HCT116 (cell line): ENCODE measurements around the gene EXOC4. TPM values are rescaled to one million over a fixed set of nuclear protein-coding genes. Genes with fewer than 3 reads are reported as not detected.

Experiments
- ATAC-seq: fragments of 200-7000 bp; cut with Tn5 transposase; 2 replicates; pipeline ENCODE4 v1.9.1; 2020; ENCODE audit warnings: mild to moderate bottlenecking, moderate library complexity
- BruUV-seq: library from RNA; stranded (reverse); fragments of 400-500 nt; replicated peaks from 2 replicates; lab custom pipeline; 2021; lab: Mats Ljungman, UMichigan
- CTCF ChIA-PET: fragments of 300-600 bp; sonication (Branson Sonifier 250); formaldehyde crosslinking; loops from one replicate; lab custom pipeline; 2021; ENCODE audit warnings: antibody characterized with exemption; lab: Charles Lee
- POLR2A ChIA-PET: fragments of 300-600, 350-600 bp; sonication (Branson Sonifier 250); formaldehyde crosslinking; loops from one replicate; lab custom pipeline; 2021; ENCODE audit warnings: antibody characterized with exemption; lab: Charles Lee
- RAD21 ChIA-PET, 2 experiments: fragments of 300-600 bp; sonication (Branson Sonifier 250); formaldehyde crosslinking; loops; one replicate each; lab custom pipeline; 2023; ENCODE audit warnings: low total read pairs in 2 of 2; ENCODE audit not compliant: uncharacterized antibody in 2 of 2, unreplicated experiment in 2 of 2, low non-redundant PET in 1 of 2; lab: Charles Lee
- DNase-seq: peaks from one replicate; pipeline ENCODE4 v3.0.0-alpha.2; 2010; ENCODE audit warnings: low read depth, low spot score
- H2AFZ ChIP-seq: fragments of 200-600 bp; shearing (Covaris generic), sonication (generic); 2 replicates; pipeline ENCODE4 v1.6.1; 2017; ENCODE audit warnings: low read depth, mixed run types, mixed read lengths, antibody characterized with exemption, low read length; ENCODE audit not compliant: poor library complexity, severe bottlenecking
- H3K27ac ChIP-seq: 2 replicates; pipeline ENCODE4 v1.5.1; 2012; ENCODE audit warnings: low read depth, low read length
- H3K27me3 ChIP-seq: fragments of 200-600 bp; sonication (generic); 2 replicates; pipeline ENCODE4 v1.6.1; 2016; ENCODE audit warnings: mixed run types, low read length, mixed read lengths; ENCODE audit not compliant: insufficient read depth
- H3K36me3 ChIP-seq, 2 experiments: fragments of 200-500 bp in 1 of 2; fragments of 200-600 bp in 1 of 2; sonication (Bioruptor generic) in 1 of 2; sonication (generic) in 1 of 2; 2 replicates each; pipeline versions ENCODE4 v1.5.1 to v1.6.1; 2014 to 2016; ENCODE audit warnings: low read length in 2 of 2, inconsistent platforms in 1 of 2, mixed read lengths in 1 of 2, mixed run types in 1 of 2; ENCODE audit not compliant: insufficient read depth in 2 of 2, control insufficient read depth in 1 of 2
- H3K4me1 ChIP-seq, 2 experiments: fragments of 200-600 bp in 1 of 2; sonication (generic) in 1 of 2; 2 replicates each; pipeline versions ENCODE4 v1.5.1 to v1.6.1; 2012 to 2017; ENCODE audit warnings: low read length in 2 of 2, inconsistent platforms in 1 of 2, mild to moderate bottlenecking in 1 of 2, mixed read lengths in 1 of 2, mixed run types in 1 of 2, moderate library complexity in 1 of 2; ENCODE audit not compliant: insufficient read depth in 2 of 2, control insufficient read depth in 1 of 2
- H3K4me2 ChIP-seq: fragments of 200-600 bp; sonication (generic); 2 replicates; pipeline ENCODE4 v1.6.1; 2017; ENCODE audit warnings: mixed run types, low read length, mixed read lengths
- H3K4me3 ChIP-seq, 2 experiments: fragments of 200-600 bp in 1 of 2; sonication (generic) in 1 of 2; replicated peaks in 1 of 2; 2 replicates each; pipeline ENCODE4 v1.5.1; 2011 to 2016; ENCODE audit warnings: low read length in 2 of 2, control low read depth in 1 of 2, low read depth in 1 of 2, mild to moderate bottlenecking in 1 of 2, mixed read lengths in 1 of 2, mixed run types in 1 of 2
- H3K79me2 ChIP-seq: fragments of 200-600 bp; sonication (generic); 2 replicates; pipeline ENCODE4 v1.6.1; 2017; ENCODE audit warnings: mild to moderate bottlenecking, mixed run types, low read length, moderate library complexity, mixed read lengths; ENCODE audit not compliant: insufficient read depth
- H3K9ac ChIP-seq: fragments of 200-600 bp; sonication (generic); 2 replicates; pipeline ENCODE4 v1.6.1; 2016; ENCODE audit warnings: low read length, mixed read lengths
- H3K9me2 ChIP-seq: fragments of 200-600 bp; sonication (generic), shearing (Covaris generic); 2 replicates; pipeline ENCODE4 v1.6.1; 2017; ENCODE audit warnings: mixed run types, mild to moderate bottlenecking, moderate library complexity; ENCODE audit not compliant: insufficient read depth
- H3K9me3 ChIP-seq, 2 experiments: fragments of 200-500 bp in 1 of 2; fragments of 200-600 bp in 1 of 2; sonication (Bioruptor generic) in 1 of 2; sonication (generic) in 1 of 2; 2 replicates each; pipeline ENCODE4 v1.6.1; 2014 to 2017; ENCODE audit warnings: low read length in 2 of 2, mixed read lengths in 2 of 2, inconsistent platforms in 1 of 2, low read depth in 1 of 2, mild to moderate bottlenecking in 1 of 2, mixed run types in 1 of 2, moderate library complexity in 1 of 2; ENCODE audit not compliant: control insufficient read depth in 1 of 2, insufficient read depth in 1 of 2
- H4K20me1 ChIP-seq: fragments of 200-600 bp; sonication (generic), shearing (Covaris generic); 2 replicates; pipeline ENCODE4 v1.6.1; 2017; ENCODE audit warnings: mixed run types, mild to moderate bottlenecking, moderate library complexity; ENCODE audit not compliant: insufficient read depth
- CBX3 ChIP-seq: IDR thresholded peaks from 2 replicates; pipeline ENCODE4 v1.6.1; 2012; ENCODE audit warnings: low read depth
- CEBPB ChIP-seq: IDR thresholded peaks from 2 replicates; pipeline ENCODE4 v1.6.1; 2012; ENCODE audit warnings: low read depth
- EGR1 ChIP-seq: IDR thresholded peaks from 2 replicates; pipeline ENCODE4 v1.6.1; 2012; ENCODE audit warnings: low read depth
- ELF1 ChIP-seq: IDR thresholded peaks from 2 replicates; pipeline ENCODE4 v1.6.1; 2012; ENCODE audit warnings: low read depth, borderline replicate concordance
- POLR2A ChIP-seq: IDR thresholded peaks from 2 replicates; pipeline ENCODE4 v1.7.0; 2011; ENCODE audit warnings: borderline replicate concordance; ENCODE audit not compliant: insufficient read depth, insufficient read length; ENCODE audit errors: extremely low read depth
- POLR2AphosphoS5 ChIP-seq: IDR thresholded peaks from 2 replicates; pipeline ENCODE4 v1.6.1; 2011; ENCODE audit warnings: mild to moderate bottlenecking, low read depth, low read length, moderate library complexity
- SP1 ChIP-seq: IDR thresholded peaks from 2 replicates; pipeline ENCODE4 v1.6.1; 2012; ENCODE audit warnings: low read depth
- ZFX ChIP-seq: fragments of 450-650 bp; IDR thresholded peaks from 2 replicates; pipeline ENCODE4 v1.6.1; 2017
- intact Hi-C: fragments of 100-400 bp; cut with micrococcal nuclease; formaldehyde crosslinking; loops from 2 replicates; pipeline ENCODE4 v1.10.0; 2022
- total RNA-seq: library from RNA; stranded (reverse); gene quantifications from one replicate; pipeline ENCODE4 v1.2.1, GENCODE V29; 2021; ENCODE audit not compliant: unreplicated experiment
- TF ChIP-seq, protein P1 (sequence below): IDR thresholded peaks from 2 replicates; pipeline ENCODE4 v1.6.1; 2012
- TF ChIP-seq, protein P2 (sequence below): IDR thresholded peaks from 2 replicates; pipeline ENCODE4 v1.6.1; 2012
- TF ChIP-seq, protein P3 (sequence below): IDR thresholded peaks from 2 replicates; pipeline ENCODE4 v1.6.1; 2011; ENCODE audit warnings: mild to moderate bottlenecking, low read length, moderate library complexity; ENCODE audit not compliant: insufficient replicate concordance; ENCODE audit errors: extremely low read depth

EXOC4 gene
- total RNA-seq, 1 experiment from 2014 or later, result 40.3 TPM

GRCh38 chr7:133240302-133240701 is 12.6 kb upstream of the EXOC4 start:
- ChIA-PET POLR2A (no interaction called here), CTCF (no interaction called here), RAD21 (no interaction called here)
- intact Hi-C loops, result no loop called here
- Histone ChIP-seq H3K9ac (no peak overlapping the region), H2AFZ (no peak overlapping the region), H3K79me2 (no peaks in the 10 kb centered on the region), H3K9me2 (no peaks in the 10 kb centered on the region), H3K27me3 (no peaks in the 10 kb centered on the region), H3K9me3 (no peaks in the 10 kb centered on the region), H3K4me3 (no peak overlapping the region), H4K20me1 (no peaks in the 10 kb centered on the region), H3K36me3 (no peaks in the 10 kb centered on the region), H3K27ac (no peak overlapping the region), H3K4me1 (no peaks in the 10 kb centered on the region), H3K4me2 (no peak overlapping the region)
- TF ChIP-seq, protein P1, sequence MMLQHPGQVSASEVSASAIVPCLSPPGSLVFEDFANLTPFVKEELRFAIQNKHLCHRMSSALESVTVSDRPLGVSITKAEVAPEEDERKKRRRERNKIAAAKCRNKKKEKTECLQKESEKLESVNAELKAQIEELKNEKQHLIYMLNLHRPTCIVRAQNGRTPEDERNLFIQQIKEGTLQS, result no peak
- TF ChIP-seq, protein P2, sequence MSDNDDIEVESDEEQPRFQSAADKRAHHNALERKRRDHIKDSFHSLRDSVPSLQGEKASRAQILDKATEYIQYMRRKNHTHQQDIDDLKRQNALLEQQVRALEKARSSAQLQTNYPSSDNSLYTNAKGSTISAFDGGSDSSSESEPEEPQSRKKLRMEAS, result no peak
- TF ChIP-seq ZFX, result no peak
- TF ChIP-seq POLR2AphosphoS5, result no peak
- TF ChIP-seq POLR2A, result no peak
- no peak for TF ChIP-seq CEBPB
- TF ChIP-seq, protein P3, sequence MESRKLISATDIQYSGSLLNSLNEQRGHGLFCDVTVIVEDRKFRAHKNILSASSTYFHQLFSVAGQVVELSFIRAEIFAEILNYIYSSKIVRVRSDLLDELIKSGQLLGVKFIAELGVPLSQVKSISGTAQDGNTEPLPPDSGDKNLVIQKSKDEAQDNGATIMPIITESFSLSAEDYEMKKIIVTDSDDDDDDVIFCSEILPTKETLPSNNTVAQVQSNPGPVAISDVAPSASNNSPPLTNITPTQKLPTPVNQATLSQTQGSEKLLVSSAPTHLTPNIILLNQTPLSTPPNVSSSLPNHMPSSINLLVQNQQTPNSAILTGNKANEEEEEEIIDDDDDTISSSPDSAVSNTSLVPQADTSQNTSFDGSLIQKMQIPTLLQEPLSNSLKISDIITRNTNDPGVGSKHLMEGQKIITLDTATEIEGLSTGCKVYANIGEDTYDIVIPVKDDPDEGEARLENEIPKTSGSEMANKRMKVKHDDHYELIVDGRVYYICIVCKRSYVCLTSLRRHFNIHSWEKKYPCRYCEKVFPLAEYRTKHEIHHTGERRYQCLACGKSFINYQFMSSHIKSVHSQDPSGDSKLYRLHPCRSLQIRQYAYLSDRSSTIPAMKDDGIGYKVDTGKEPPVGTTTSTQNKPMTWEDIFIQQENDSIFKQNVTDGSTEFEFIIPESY, result no peak
- no peak for TF ChIP-seq EGR1
- no peak for TF ChIP-seq SP1
- TF ChIP-seq CBX3, result no peak
- TF ChIP-seq ELF1, result no peak
- BruUV-seq, result no TSS peak
- DNase-seq (no peak), ATAC-seq (no peak)
